Stimulated activated CD4-positive, alpha-beta T cell treated with anti-CD3 and anti-CD28 coated beads, Interleukin-12 subunit alpha, Interleukin-12 subunit beta, amount 100 ng/mL, for 48 hours (primary cell): ENCODE data around the gene IMPA2.
A peak's percentile ranks its signal among the peaks of the same experiment; 100 is the strongest.
"Not testable (repeated sequence)": the region's sequence is repeated elsewhere in the genome, so short reads cannot be mapped to it uniquely, and the experiment has no call there.

Experiments
- DNase-seq, 3 donors: peaks; one replicate each; pipeline ENCODE4 v3.0.0-alpha.2; 2020; ENCODE audit warnings: low read depth in 2 of 3, low spot score in 1 of 3

IMPA2 gene

GRCh38 chr18:11960743-11961380, 20.4 kb upstream of the IMPA2 start:
- no peak for DNase-seq

GRCh38 chr18:11962597-11962996, 18.7 kb upstream of the IMPA2 start:
- DNase-seq: no peak

- DNase-seq: no peak
Measured at GRCh38 chr18:11963991-11964484, 17.3 kb upstream of the IMPA2 start.

GRCh38 chr18:11969904-11970835, 11.1 kb upstream of the IMPA2 start:
- no peak for DNase-seq

GRCh38 chr18:11970836-11971226, 10.5 kb upstream of the IMPA2 start:
- DNase-seq: not testable (repeated sequence)

- no peak for DNase-seq
Measured at GRCh38 chr18:11972371-11973174, 8.7 kb upstream of the IMPA2 start.

GRCh38 chr18:11974741-11975325, 6.5 kb upstream of the IMPA2 start:
- DNase-seq: no peak

- DNase-seq: no peak
Measured at GRCh38 chr18:11975723-11976122, 5.6 kb upstream of the IMPA2 start.

- DNase-seq: no peak
Measured at GRCh38 chr18:11976315-11977152, 4.8 kb upstream of the IMPA2 start.

GRCh38 chr18:11977153-11977466, 4.2 kb upstream of the IMPA2 start:
- no peak for DNase-seq

- DNase-seq: no peak
Measured at GRCh38 chr18:11978956-11979355, 2.4 kb upstream of the IMPA2 start.

GRCh38 chr18:11980163-11980493, 1.2 kb upstream of the IMPA2 start:
- DNase-seq: no peak

GRCh38 chr18:11980494-11981191, 664 bp upstream of the IMPA2 start:
- DNase-seq: peak; percentile 93 to 98 (median 97)

- peak in 1 of 3 donors; percentile 2 for DNase-seq
Measured at GRCh38 chr18:11981543-11982366, 448 bp downstream of the IMPA2 start.

- no peak for DNase-seq
Measured at GRCh38 chr18:11982981-11983380, 1.7 kb downstream of the IMPA2 start.

- DNase-seq: no peak
Measured at GRCh38 chr18:11983592-11983991, 2.3 kb downstream of the IMPA2 start.

- DNase-seq: no peak
Measured at GRCh38 chr18:11984091-11984490, 2.8 kb downstream of the IMPA2 start.

- no peak for DNase-seq
Measured at GRCh38 chr18:11985586-11985985, 4.3 kb downstream of the IMPA2 start.

- no peak for DNase-seq
Measured at GRCh38 chr18:11986061-11986460, 4.8 kb downstream of the IMPA2 start.
